SK-N-SH treated with all-trans-retinoic acid at 6 μM for 48 hours (cell line): ENCODE data around the gene WAC.

Experiments
- ATAC-seq: fragments of 200-7000 bp; cut with Tn5 transposase; 3 replicates; pipeline ENCODE4 v1.9.1; 2020; ENCODE audit warnings: mild to moderate bottlenecking, moderate library complexity
- ARNTL ChIP-seq: fragments of 450-650 bp; formaldehyde crosslinking; IDR thresholded peaks from 2 replicates; pipeline ENCODE4 v1.5.0; 2020; ENCODE audit warnings: low read depth, mild to moderate bottlenecking, moderate library complexity, borderline replicate concordance
- BACH2 ChIP-seq: fragments of 250-450 bp; sonication (Bioruptor Pico); IDR thresholded peaks from 2 replicates; pipeline ENCODE4 v1.9.0; 2021; ENCODE audit warnings: mild to moderate bottlenecking, borderline replicate concordance
- CREB5 ChIP-seq: fragments of 250-450 bp; sonication (Bioruptor Pico); IDR thresholded peaks from 2 replicates; pipeline ENCODE4 v1.5.1; 2020; ENCODE audit warnings: low read depth, mild to moderate bottlenecking, moderate library complexity
- CSDC2 ChIP-seq: fragments of 250-450 bp; sonication (Bioruptor Pico); IDR thresholded peaks from 2 replicates; pipeline ENCODE4 v1.5.0; 2020; ENCODE audit warnings: mild to moderate bottlenecking, moderate library complexity
- CSRNP3 ChIP-seq: fragments of 250-450 bp; sonication (Bioruptor Pico); IDR thresholded peaks from 2 replicates; pipeline ENCODE4 v1.5.1; 2021; ENCODE audit warnings: mild to moderate bottlenecking, moderate library complexity
- ESRRG ChIP-seq: fragments of 250-450 bp; sonication (Bioruptor Pico); IDR thresholded peaks from 2 replicates; pipeline ENCODE4 v1.6.1; 2021; ENCODE audit warnings: mild to moderate bottlenecking
- GLIS3 ChIP-seq: fragments of 250-450 bp; sonication (Bioruptor Pico); IDR thresholded peaks from 2 replicates; pipeline ENCODE4 v1.5.0; 2020; ENCODE audit warnings: mild to moderate bottlenecking, moderate library complexity
- ISL1 ChIP-seq: fragments of 250-450 bp; sonication (Bioruptor Pico); IDR thresholded peaks from 2 replicates; pipeline ENCODE4 v2.1.2; 2022; ENCODE audit warnings: mild to moderate bottlenecking, moderate library complexity
- OSR1 ChIP-seq: fragments of 250-450 bp; sonication (Bioruptor Pico); IDR thresholded peaks from 2 replicates; pipeline ENCODE4 v1.8.0; 2022; ENCODE audit warnings: moderate library complexity, mild to moderate bottlenecking, inconsistent platforms
- PATZ1 ChIP-seq: fragments of 250-450 bp; sonication (Bioruptor Pico); IDR thresholded peaks from 2 replicates; pipeline ENCODE4 v1.8.0; 2020; ENCODE audit warnings: mild to moderate bottlenecking, moderate library complexity, borderline replicate concordance
- POU6F1 ChIP-seq: fragments of 250-450 bp; sonication (Bioruptor Pico); IDR thresholded peaks from 2 replicates; pipeline ENCODE4 v1.8.0; 2021; ENCODE audit warnings: low read depth, mild to moderate bottlenecking, moderate library complexity, borderline replicate concordance
- PPARA ChIP-seq: fragments of 250-450 bp; sonication (Bioruptor Pico); IDR thresholded peaks from 2 replicates; pipeline ENCODE4 v1.5.0; 2020; ENCODE audit warnings: mild to moderate bottlenecking, borderline replicate concordance
- RARB ChIP-seq: fragments of 250-450 bp; sonication (Bioruptor Pico); IDR thresholded peaks from 2 replicates; pipeline ENCODE4 v1.8.0; 2021; ENCODE audit warnings: mild to moderate bottlenecking, moderate library complexity
- SNAI2 ChIP-seq: fragments of 250-450 bp; sonication (Bioruptor Pico); IDR thresholded peaks from 2 replicates; pipeline ENCODE4 v1.5.0; 2020; ENCODE audit warnings: mild to moderate bottlenecking, moderate library complexity
- TCF4 ChIP-seq: fragments of 250-450 bp; sonication (Bioruptor Pico); IDR thresholded peaks from 2 replicates; pipeline ENCODE4 v1.8.0; 2021; ENCODE audit warnings: mild to moderate bottlenecking, moderate library complexity, borderline replicate concordance
- TOX ChIP-seq: fragments of 250-450 bp; sonication (Bioruptor Pico); IDR thresholded peaks from 2 replicates; pipeline ENCODE4 v1.8.0; 2021; ENCODE audit warnings: mild to moderate bottlenecking, moderate library complexity, borderline replicate concordance
- TSHZ2 ChIP-seq: fragments of 250-450 bp; sonication (Bioruptor Pico); IDR thresholded peaks from 2 replicates; pipeline ENCODE4 v1.5.0; 2020; ENCODE audit warnings: mild to moderate bottlenecking, moderate library complexity
- ZC3H10 ChIP-seq: fragments of 250-450 bp; sonication (Bioruptor Pico); IDR thresholded peaks from 2 replicates; pipeline ENCODE4 v1.5.1; 2021; ENCODE audit warnings: mild to moderate bottlenecking, moderate library complexity
- ZFP3 ChIP-seq: fragments of 250-450 bp; sonication (Bioruptor Pico); IDR thresholded peaks from 2 replicates; pipeline ENCODE4 v1.5.0; 2020; ENCODE audit warnings: mild to moderate bottlenecking, moderate library complexity
- ZFP30 ChIP-seq: fragments of 450-650 bp; formaldehyde crosslinking; IDR thresholded peaks from 2 replicates; pipeline ENCODE4 v1.5.0; 2022; ENCODE audit warnings: mild to moderate bottlenecking, moderate library complexity
- ZNF70 ChIP-seq: fragments of 450-650 bp; formaldehyde crosslinking; IDR thresholded peaks from 2 replicates; pipeline ENCODE4 v1.5.0; 2020; ENCODE audit warnings: mild to moderate bottlenecking, moderate library complexity
- ZNF8 ChIP-seq: fragments of 450-650 bp; formaldehyde crosslinking; IDR thresholded peaks from 2 replicates; pipeline ENCODE4 v1.5.0; 2020; ENCODE audit warnings: mild to moderate bottlenecking, moderate library complexity

WAC gene

DNA sequence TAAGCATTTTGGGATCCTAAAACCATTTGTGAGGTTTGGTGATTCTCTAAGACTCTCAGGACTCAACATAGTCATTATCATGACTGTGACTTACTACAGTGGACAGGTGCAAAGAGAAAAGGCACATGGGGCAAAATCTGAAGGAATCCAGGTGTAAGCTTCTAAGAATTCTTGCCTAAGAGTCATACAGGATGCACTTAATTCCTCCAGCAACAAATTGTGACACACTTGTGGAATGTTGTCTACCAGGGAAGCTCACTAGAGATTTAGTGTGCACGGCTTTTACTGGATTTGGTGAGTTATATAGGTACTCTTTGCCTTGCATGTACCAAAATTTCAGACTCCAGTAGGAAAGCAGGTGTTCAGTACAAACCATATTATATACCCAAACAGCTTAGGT lies 47.9 kb downstream of the WAC start:
- ATAC-seq: no peak
- TF ChIP-seq ZNF70 (CRISPR knock-in tag): no peak
- TF ChIP-seq OSR1 (CRISPR knock-in tag): no peak
- TF ChIP-seq ARNTL: no peak
- no peak for TF ChIP-seq RARB
- no peak for TF ChIP-seq ZNF8 (CRISPR knock-in tag)
- no peak for TF ChIP-seq BACH2 (CRISPR knock-in tag)
- TF ChIP-seq CSRNP3 (CRISPR knock-in tag): no peak
- no peak for TF ChIP-seq GLIS3 (CRISPR knock-in tag)
- no peak for TF ChIP-seq CSDC2
- no peak for TF ChIP-seq ZFP30 (CRISPR knock-in tag)
- no peak for TF ChIP-seq PATZ1 (CRISPR knock-in tag)
- TF ChIP-seq TOX (CRISPR knock-in tag): no peak
- no peak for TF ChIP-seq POU6F1 (CRISPR knock-in tag)
- TF ChIP-seq CREB5 (CRISPR knock-in tag): no peak
- TF ChIP-seq TCF4 (CRISPR knock-in tag): no peak

DNA sequence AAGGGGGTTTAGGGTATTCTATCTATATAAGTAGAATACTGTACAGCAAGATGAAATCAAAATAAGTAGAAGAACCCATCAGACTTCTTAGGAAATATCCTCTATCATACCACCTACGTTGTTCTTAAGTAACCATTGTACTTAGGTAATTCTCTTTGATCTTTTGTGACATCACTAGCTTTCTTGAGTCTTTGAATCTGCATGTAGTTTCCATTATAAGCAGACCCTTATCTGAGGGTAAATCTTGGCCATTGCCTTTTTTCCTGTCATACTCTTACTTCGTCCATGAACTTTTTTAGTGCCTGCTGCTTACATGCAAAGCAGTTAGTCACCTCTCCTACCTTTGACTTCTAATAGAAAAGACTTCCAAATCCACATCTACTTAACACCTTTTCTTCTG lies 49.0 kb downstream of the WAC start:
- no peak for ATAC-seq
- no peak for TF ChIP-seq ZC3H10
- no peak for TF ChIP-seq SNAI2 (CRISPR knock-in tag)
- TF ChIP-seq ARNTL: no peak
- no peak for TF ChIP-seq GLIS3 (CRISPR knock-in tag)
- no peak for TF ChIP-seq TCF4 (CRISPR knock-in tag)
- no peak for TF ChIP-seq TSHZ2
- no peak for TF ChIP-seq PPARA (CRISPR knock-in tag)

GRCh38 chr10:28585076-28585475 lies 52.2 kb downstream of the WAC start:
- ATAC-seq: no peak
- TF ChIP-seq OSR1 (CRISPR knock-in tag): no peak
- no peak for TF ChIP-seq BACH2 (CRISPR knock-in tag)
- no peak for TF ChIP-seq ARNTL
- TF ChIP-seq CREB5 (CRISPR knock-in tag): no peak
- TF ChIP-seq TSHZ2: no peak
- no peak for TF ChIP-seq ESRRG (CRISPR knock-in tag)
- no peak for TF ChIP-seq ZFP3 (CRISPR knock-in tag)
- TF ChIP-seq PATZ1 (CRISPR knock-in tag): no peak
- TF ChIP-seq SNAI2 (CRISPR knock-in tag): no peak
- TF ChIP-seq ISL1 (CRISPR knock-in tag): no peak
